ENCODE measurements around the gene VTI1A.

VTI1A gene

GRCh38 chr10:112838784-112839481, 391.9 kb downstream of the VTI1A start:
- no peak for DNase-seq (ENCODE audit: low read depth)
- no peak overlapping the region for H3K4me3 ChIP-seq (ENCODE audit: low read length)
- TF ChIP-seq CTCF (conservative IDR thresholded peaks at IDR 0.05; ENCODE audit: low read depth, low read length): no peak

- H3K4me3 ChIP-seq (ENCODE audit: low read length): no peak overlapping the region
- TF ChIP-seq CTCF (conservative IDR thresholded peaks at IDR 0.05; ENCODE audit: low read depth, low read length): no peak
- DNase-seq (ENCODE audit: low read depth): no peak
Observed at GRCh38 chr10:112839928-112840654, 393.1 kb downstream of the VTI1A start.

GRCh38 chr10:112841549-112841948, 394.5 kb downstream of the VTI1A start:
- DNase-seq (ENCODE audit: low read depth): no peak
- TF ChIP-seq CTCF (conservative IDR thresholded peaks at IDR 0.05; ENCODE audit: low read depth, low read length): no peak

GRCh38 chr10:112842832-112843360, 395.9 kb downstream of the VTI1A start:
- no peak overlapping the region for H3K4me3 ChIP-seq (ENCODE audit: low read length)
- DNase-seq (ENCODE audit: low read depth): no peak
- no peak for TF ChIP-seq CTCF (conservative IDR thresholded peaks at IDR 0.05; ENCODE audit: low read depth, low read length)

More at GRCh38 chr10:112841549-112841948, 394.5 kb downstream of the VTI1A start:
- no peak overlapping the region for H3K4me3 ChIP-seq (ENCODE audit: low read length)

- TF ChIP-seq CTCF (conservative IDR thresholded peaks at IDR 0.05; ENCODE audit: low read depth, low read length): no peak
- no peak for DNase-seq (ENCODE audit: low read depth)
- no peak overlapping the region for H3K4me3 ChIP-seq (ENCODE audit: low read length)
Observed at GRCh38 chr10:112843623-112844022, 396.6 kb downstream of the VTI1A start.

GRCh38 chr10:112844681-112845544, 397.9 kb downstream of the VTI1A start:
- TF ChIP-seq CTCF (conservative IDR thresholded peaks at IDR 0.05; ENCODE audit: low read depth, low read length): no peak
- no peak for DNase-seq (ENCODE audit: low read depth)
- H3K4me3 ChIP-seq (ENCODE audit: low read length): no peak overlapping the region
